Mesenchymal stem cell (in vitro differentiated cells and primary cell): ENCODE measurements around the gene UBAP2.

Source experiments
- DNase-seq: peaks from one replicate; pipeline ENCODE4 v3.0.0-alpha.2; 2013
- H2AFZ ChIP-seq: one replicate; pipeline ENCODE4 v1.6.1; 2013; ENCODE audit warnings: low read depth, mild to moderate bottlenecking, control low read depth, inconsistent platforms, low read length, moderate library complexity
- H2AK5ac ChIP-seq: 2 replicates; pipeline ENCODE4 v1.6.1; 2013; ENCODE audit warnings: low read length, moderate library complexity, mild to moderate bottlenecking, inconsistent platforms; ENCODE audit not compliant: severe bottlenecking
- H2BK120ac ChIP-seq: one replicate; pipeline ENCODE4 v1.6.1; 2013; ENCODE audit warnings: low read depth, mild to moderate bottlenecking, inconsistent platforms, low read length, moderate library complexity
- H2BK12ac ChIP-seq, 2 experiments: one replicate each; pipeline ENCODE4 v1.6.1; 2013; ENCODE audit warnings: inconsistent platforms in 2 of 2, low read length in 2 of 2, mild to moderate bottlenecking in 2 of 2, moderate library complexity in 2 of 2, control low read depth in 1 of 2
- H2BK15ac ChIP-seq: one replicate; pipeline ENCODE4 v1.6.1; 2013; ENCODE audit warnings: mild to moderate bottlenecking, low read depth, inconsistent platforms; ENCODE audit not compliant: poor library complexity, severe bottlenecking
- H2BK5ac ChIP-seq: 2 replicates; pipeline ENCODE4 v1.6.1; 2013; ENCODE audit warnings: low read depth, mild to moderate bottlenecking, low read length, control low read depth, inconsistent platforms; ENCODE audit not compliant: poor library complexity, severe bottlenecking
- H3K14ac ChIP-seq, 2 experiments: one replicate each; pipeline ENCODE4 v1.6.1; 2013; ENCODE audit warnings: inconsistent platforms in 2 of 2, low read length in 2 of 2, control low read depth in 1 of 2, mild to moderate bottlenecking in 1 of 2, moderate library complexity in 1 of 2
- H3K18ac ChIP-seq, 2 experiments: one replicate each; pipeline ENCODE4 v1.6.1; 2013; ENCODE audit warnings: inconsistent platforms in 2 of 2, low read length in 2 of 2, control low read depth in 1 of 2, low read depth in 1 of 2, mild to moderate bottlenecking in 1 of 2
- H3K23ac ChIP-seq, 2 experiments: one replicate each; pipeline ENCODE4 v1.6.1; 2013; ENCODE audit warnings: inconsistent platforms in 2 of 2, low read length in 2 of 2, mild to moderate bottlenecking in 2 of 2, moderate library complexity in 2 of 2, control low read depth in 1 of 2
- H3K27ac ChIP-seq: 2 replicates; pipeline ENCODE4 v1.5.1; 2013; ENCODE audit warnings: mild to moderate bottlenecking, moderate library complexity, low read length, control low read depth, inconsistent platforms; ENCODE audit not compliant: poor library complexity, severe bottlenecking
- H3K27me3 ChIP-seq, 2 experiments: 2 replicates each; pipeline versions ENCODE4 v1.6.1 to v1.7.0; 2013; ENCODE audit warnings: low read length in 2 of 2, mild to moderate bottlenecking in 2 of 2, moderate library complexity in 2 of 2, control low read depth in 1 of 2, inconsistent platforms in 1 of 2; ENCODE audit not compliant: control insufficient read depth in 1 of 2, insufficient read depth in 1 of 2
- H3K36me3 ChIP-seq, 2 experiments: 2 replicates each; pipeline versions ENCODE4 v1.6.1 to v1.7.0; 2013; ENCODE audit warnings: low read length in 2 of 2, control low read depth in 1 of 2, inconsistent platforms in 1 of 2, low read depth in 1 of 2, mild to moderate bottlenecking in 1 of 2; ENCODE audit not compliant: insufficient read depth in 2 of 2, control insufficient read depth in 1 of 2
- H3K4ac ChIP-seq, 2 experiments: one replicate each; pipeline ENCODE4 v1.6.1; 2013; ENCODE audit warnings: inconsistent platforms in 2 of 2, low read length in 2 of 2, mild to moderate bottlenecking in 2 of 2, moderate library complexity in 2 of 2, control low read depth in 1 of 2, low read depth in 1 of 2
- H3K4me1 ChIP-seq: 2 replicates; pipeline ENCODE4 v1.6.1; 2013; ENCODE audit warnings: low read depth, low read length, control low read depth; ENCODE audit not compliant: control insufficient read depth, insufficient read depth
- H3K4me2 ChIP-seq: 2 replicates; pipeline ENCODE4 v1.6.1; 2013; ENCODE audit warnings: low read length, mild to moderate bottlenecking, inconsistent platforms; ENCODE audit not compliant: poor library complexity, severe bottlenecking
- H3K4me3 ChIP-seq, 2 experiments: 2 replicates each; pipeline versions ENCODE4 v1.5.1 to v1.7.0; 2013; ENCODE audit warnings: low read length in 2 of 2, mild to moderate bottlenecking in 2 of 2, control low read depth in 1 of 2, low read depth in 1 of 2; ENCODE audit not compliant: insufficient read depth in 1 of 2
- H3K79me1 ChIP-seq: replicated peaks from 2 replicates; pipeline ENCODE4 v1.6.1; 2013; ENCODE audit warnings: mild to moderate bottlenecking, control low read depth, low read length, inconsistent platforms; ENCODE audit not compliant: poor library complexity, severe bottlenecking
- H3K9ac ChIP-seq: 2 replicates; pipeline ENCODE4 v1.7.0; 2013; ENCODE audit warnings: mild to moderate bottlenecking, low read length, moderate library complexity
- H3K9me3 ChIP-seq: 2 replicates; pipeline ENCODE4 v1.7.0; 2013; ENCODE audit warnings: mild to moderate bottlenecking, low read length; ENCODE audit not compliant: control insufficient read depth
- H4K8ac ChIP-seq: one replicate; pipeline ENCODE4 v1.6.1; 2013; ENCODE audit warnings: inconsistent platforms, mild to moderate bottlenecking, low read length, moderate library complexity
- H4K91ac ChIP-seq: one replicate; pipeline ENCODE4 v1.6.1; 2013; ENCODE audit warnings: mild to moderate bottlenecking, low read length, inconsistent platforms
- WGBS: methylation state at CpG from one replicate; pipeline ENCODE4 v1.1.7; 2013; ENCODE audit warnings: mixed read lengths; 5-methylcytosine and 5-hydroxymethylcytosine counted together

Gene UBAP2

GRCh38 chr9:33939924-33940874 lies 108.5 kb downstream of the UBAP2 start:
- no peak overlapping the region for H3K4me2 ChIP-seq
- peak overlapping the region; percentile 83 for H2AK5ac ChIP-seq
- peaks cover 8% of the 10 kb centered on the region for H3K4me1 ChIP-seq
- WGBS = 95% methylated on average over 9 of the region's 9 CpGs
- H4K8ac ChIP-seq = no peak overlapping the region
- H3K18ac ChIP-seq = no peak overlapping the region
- no peak overlapping the region for H3K4ac ChIP-seq
- no peak overlapping the region for H2AFZ ChIP-seq
- no peak for DNase-seq
- H3K27ac ChIP-seq = peak overlapping the region; percentile 62
- no peaks in the 10 kb centered on the region for H3K9me3 ChIP-seq
- no peak overlapping the region for H3K9ac ChIP-seq
- H2BK120ac ChIP-seq = no peak overlapping the region
- H3K23ac ChIP-seq = no peak overlapping the region
- no peak overlapping the region for H4K91ac ChIP-seq
- H3K4me3 ChIP-seq = no peak overlapping the region
- H3K27me3 ChIP-seq = no peaks in the 10 kb centered on the region
- no peak overlapping the region for H3K14ac ChIP-seq
- no peak overlapping the region for H2BK15ac ChIP-seq
- peaks cover 31 to 70% of the 10 kb centered on the region in 2 experiments for H3K36me3 ChIP-seq
- no peak overlapping the region for H2BK5ac ChIP-seq
- no peak overlapping the region for H2BK12ac ChIP-seq
- peaks cover 21% of the 10 kb centered on the region for H3K79me1 ChIP-seq

- no peak overlapping the region for H3K27ac ChIP-seq
- no peak overlapping the region for H4K91ac ChIP-seq
- H3K14ac ChIP-seq = no peak overlapping the region
- no peak overlapping the region for H3K18ac ChIP-seq
- H3K9ac ChIP-seq = no peak overlapping the region
- no peak overlapping the region for H3K4ac ChIP-seq
- no peak overlapping the region for H3K4me2 ChIP-seq
- no peaks in the 10 kb centered on the region for H3K9me3 ChIP-seq
- no peak overlapping the region for H2BK12ac ChIP-seq
- H2BK5ac ChIP-seq = no peak overlapping the region
- H3K4me3 ChIP-seq = no peak overlapping the region
- peaks cover 35% of the 10 kb centered on the region for H3K79me1 ChIP-seq
- H2AK5ac ChIP-seq = no peak overlapping the region
- H2BK120ac ChIP-seq = no peak overlapping the region
- DNase-seq = no peak
- no peak overlapping the region for H3K23ac ChIP-seq
- 89% methylated on average over 4 of the region's 5 CpGs for WGBS
- no peak overlapping the region for H4K8ac ChIP-seq
- H2AFZ ChIP-seq = no peak overlapping the region
- H3K27me3 ChIP-seq = no peaks in the 10 kb centered on the region
- H2BK15ac ChIP-seq = no peak overlapping the region
- H3K4me1 ChIP-seq = no peaks in the 10 kb centered on the region
- H3K36me3 ChIP-seq = peaks cover 53 to 80% of the 10 kb centered on the region in 2 experiments
Measured at GRCh38 chr9:33934188-33934878, 114.4 kb downstream of the UBAP2 start.

GRCh38 chr9:33932078-33932807 lies 116.4 kb downstream of the UBAP2 start:
- peaks cover 42% of the 10 kb centered on the region for H3K79me1 ChIP-seq
- H3K36me3 ChIP-seq = peaks cover 61 to 94% of the 10 kb centered on the region in 2 experiments
- no peak overlapping the region for H2BK5ac ChIP-seq
- H2BK12ac ChIP-seq = no peak overlapping the region
- H2AFZ ChIP-seq = no peak overlapping the region
- H2AK5ac ChIP-seq = no peak overlapping the region
- H3K27me3 ChIP-seq = no peaks in the 10 kb centered on the region
- H3K9me3 ChIP-seq = no peaks in the 10 kb centered on the region
- DNase-seq = no peak
- H3K4ac ChIP-seq = no peak overlapping the region
- H3K4me1 ChIP-seq = no peaks in the 10 kb centered on the region
- H3K23ac ChIP-seq = no peak overlapping the region
- WGBS = 95% methylated on average over 20 of the region's 20 CpGs
- no peak overlapping the region for H3K4me2 ChIP-seq
- H3K4me3 ChIP-seq = no peak overlapping the region
- H3K27ac ChIP-seq = no peak overlapping the region
- H2BK15ac ChIP-seq = no peak overlapping the region
- no peak overlapping the region for H3K9ac ChIP-seq
- no peak overlapping the region for H3K14ac ChIP-seq
- no peak overlapping the region for H3K18ac ChIP-seq
- H4K91ac ChIP-seq = no peak overlapping the region
- H4K8ac ChIP-seq = no peak overlapping the region
- no peak overlapping the region for H2BK120ac ChIP-seq

GRCh38 chr9:33931326-33931725 lies 117.4 kb downstream of the UBAP2 start:
- H3K36me3 ChIP-seq = peaks cover 69 to 94% of the 10 kb centered on the region in 2 experiments
- H3K79me1 ChIP-seq = peaks cover 48% of the 10 kb centered on the region
- H2AK5ac ChIP-seq = no peak overlapping the region
- H3K18ac ChIP-seq = no peak overlapping the region
- DNase-seq = no peak
- H2BK5ac ChIP-seq = no peak overlapping the region
- no peak overlapping the region for H3K4me3 ChIP-seq
- no peaks in the 10 kb centered on the region for H3K27me3 ChIP-seq
- H3K4me2 ChIP-seq = no peak overlapping the region
- H3K9me3 ChIP-seq = no peaks in the 10 kb centered on the region
- no peak overlapping the region for H2BK120ac ChIP-seq
- H2BK12ac ChIP-seq = no peak overlapping the region
- H3K14ac ChIP-seq = no peak overlapping the region
- no peak overlapping the region for H4K8ac ChIP-seq
- H3K4me1 ChIP-seq = no peaks in the 10 kb centered on the region
- H3K27ac ChIP-seq = no peak overlapping the region
- no peak overlapping the region for H3K4ac ChIP-seq
- no peak overlapping the region for H3K9ac ChIP-seq
- 93% methylated on average over 3 of the region's 3 CpGs for WGBS
- H4K91ac ChIP-seq = no peak overlapping the region
- no peak overlapping the region for H2AFZ ChIP-seq
- H2BK15ac ChIP-seq = no peak overlapping the region
- no peak overlapping the region for H3K23ac ChIP-seq
